MM.1S (cell line): ENCODE data around the gene TEAD2.

Source experiments
- DNase-seq: peaks from one replicate; pipeline ENCODE4 v3.0.0-alpha.2; 2015
- H2AFZ ChIP-seq: fragments of 300-600 bp; sonication (generic); 2 replicates; pipeline ENCODE4 v1.6.0; 2016; ENCODE audit warnings: antibody characterized with exemption, low read length
- H3F3A ChIP-seq: fragments of 300-600 bp; sonication (generic); 2 replicates; pipeline ENCODE4 v1.6.1; 2016; ENCODE audit warnings: mild to moderate bottlenecking, antibody characterized with exemption, low read length, moderate library complexity, mixed read lengths; ENCODE audit not compliant: insufficient read depth
- H3K27ac ChIP-seq: fragments of 300-600 bp; sonication (generic); 2 replicates; pipeline ENCODE4 v1.5.1; 2016; ENCODE audit warnings: mild to moderate bottlenecking, low read length
- H3K27me3 ChIP-seq: fragments of 300-600 bp; sonication (generic); replicated peaks from 2 replicates; pipeline ENCODE4 v1.6.0; 2016; ENCODE audit warnings: low read length; ENCODE audit not compliant: insufficient read depth
- H3K36me3 ChIP-seq: fragments of 300-600 bp; sonication (generic); replicated peaks from 2 replicates; pipeline ENCODE4 v1.6.1; 2016; ENCODE audit warnings: mild to moderate bottlenecking, low read length, mixed read lengths; ENCODE audit not compliant: insufficient read depth
- H3K4me1 ChIP-seq: fragments of 300-600 bp; sonication (generic); 2 replicates; pipeline ENCODE4 v1.6.1; 2016; ENCODE audit warnings: low read length, mixed read lengths
- H3K4me2 ChIP-seq: fragments of 300-600 bp; sonication (generic); 2 replicates; pipeline ENCODE4 v1.6.0; 2016; ENCODE audit warnings: low read depth, low read length
- H3K4me3 ChIP-seq: fragments of 300-600 bp; sonication (generic); 2 replicates; pipeline ENCODE4 v1.5.1; 2016; ENCODE audit warnings: low read length, mixed read lengths
- H3K79me2 ChIP-seq: fragments of 300-600 bp; sonication (generic); 2 replicates; pipeline ENCODE4 v1.6.1; 2016; ENCODE audit warnings: mixed run types, low read length, mixed read lengths
- H3K9ac ChIP-seq: fragments of 300-600 bp; sonication (generic); 2 replicates; pipeline ENCODE4 v1.6.1; 2016; ENCODE audit warnings: low read length, mixed read lengths
- H3K9me2 ChIP-seq: fragments of 300-600 bp; sonication (generic); replicated peaks from 2 replicates; pipeline ENCODE4 v1.6.1; 2016; ENCODE audit warnings: mild to moderate bottlenecking, low read length, mixed read lengths; ENCODE audit not compliant: insufficient read depth
- H3K9me3 ChIP-seq: fragments of 300-600 bp; sonication (generic); replicated peaks from 2 replicates; pipeline ENCODE4 v1.6.1; 2016; ENCODE audit warnings: mild to moderate bottlenecking, low read length, mixed read lengths; ENCODE audit not compliant: insufficient read depth
- H4K20me1 ChIP-seq: fragments of 300-600 bp; sonication (generic); 2 replicates; pipeline ENCODE4 v1.6.1; 2016; ENCODE audit warnings: mild to moderate bottlenecking, low read length, moderate library complexity, mixed read lengths; ENCODE audit not compliant: insufficient read depth
- EZH2 ChIP-seq: fragments of 300-600 bp; sonication (generic); optimal IDR thresholded peaks from 2 replicates; pipeline ENCODE3; 2017; ENCODE audit warnings: low read depth, mild to moderate bottlenecking, antibody characterized with exemption, low read length, mixed read lengths
- EZH2phosphoT487 ChIP-seq: fragments of 300-600 bp; sonication (generic); IDR thresholded peaks from 2 replicates; pipeline ENCODE4 v1.6.1; 2018; ENCODE audit warnings: antibody characterized with exemption, low read length
- TF ChIP-seq, protein P1 (sequence below): fragments of 300-600 bp; sonication (generic); IDR thresholded peaks from 2 replicates; pipeline ENCODE4 v1.5.1; 2016; ENCODE audit warnings: antibody characterized with exemption, low read length, mixed read lengths

The TEAD2 gene

DNA sequence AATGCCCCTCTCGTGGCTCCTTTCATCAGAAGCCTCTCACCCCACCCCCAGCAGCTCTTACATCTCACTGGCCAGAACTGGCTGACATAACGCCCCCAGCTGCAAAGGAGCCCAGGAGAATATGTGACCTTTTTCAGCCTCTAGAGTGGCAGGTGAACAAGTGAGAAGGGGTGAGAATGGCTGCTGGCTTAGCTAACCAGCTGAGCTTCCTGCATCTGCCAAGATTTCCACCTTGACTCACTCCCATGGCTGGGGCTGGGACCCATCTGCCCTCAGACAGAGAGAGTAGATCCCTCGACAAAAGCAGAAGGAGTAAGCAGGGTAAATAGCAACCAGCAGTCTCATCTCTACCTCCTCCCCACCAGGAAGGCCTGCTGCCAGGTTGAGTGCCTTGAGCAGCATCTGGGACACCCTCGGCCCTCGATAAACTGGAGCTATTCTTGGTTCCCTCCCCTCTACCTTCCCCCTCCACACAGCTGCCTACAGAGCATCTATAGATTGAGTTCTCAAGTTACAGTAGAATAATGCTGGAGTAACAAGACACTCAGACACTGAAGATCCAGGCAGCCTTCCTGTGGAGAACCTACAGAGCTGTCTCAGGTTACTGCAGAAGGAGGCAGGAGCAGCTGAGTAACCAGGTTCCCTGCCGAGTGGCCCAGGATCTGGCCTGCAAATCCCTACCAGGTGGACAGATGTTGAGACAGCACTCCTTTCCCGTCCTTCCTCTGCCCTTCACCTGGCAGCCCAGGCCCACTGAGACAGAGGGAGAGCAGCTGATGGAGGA lies 41.4 kb upstream of the TEAD2 start:
- H3K9me2 ChIP-seq, result no peaks in the 10 kb centered on the region
- H2AFZ ChIP-seq, result no peak overlapping the region
- H3K4me2 ChIP-seq, result no peak overlapping the region
- no peaks in the 10 kb centered on the region for H4K20me1 ChIP-seq
- H3K4me3 ChIP-seq, result no peak overlapping the region
- H3K27ac ChIP-seq, result no peak overlapping the region
- H3K27me3 ChIP-seq, result peaks cover 20% of the 10 kb centered on the region
- TF ChIP-seq EZH2, result no peak
- H3K79me2 ChIP-seq, result no peaks in the 10 kb centered on the region
- H3K9me3 ChIP-seq, result no peaks in the 10 kb centered on the region
- H3F3A ChIP-seq, result no peaks in the 10 kb centered on the region
- no peaks in the 10 kb centered on the region for H3K4me1 ChIP-seq
- no peak for DNase-seq
- H3K9ac ChIP-seq, result no peak overlapping the region
- H3K36me3 ChIP-seq, result no peaks in the 10 kb centered on the region

DNA sequence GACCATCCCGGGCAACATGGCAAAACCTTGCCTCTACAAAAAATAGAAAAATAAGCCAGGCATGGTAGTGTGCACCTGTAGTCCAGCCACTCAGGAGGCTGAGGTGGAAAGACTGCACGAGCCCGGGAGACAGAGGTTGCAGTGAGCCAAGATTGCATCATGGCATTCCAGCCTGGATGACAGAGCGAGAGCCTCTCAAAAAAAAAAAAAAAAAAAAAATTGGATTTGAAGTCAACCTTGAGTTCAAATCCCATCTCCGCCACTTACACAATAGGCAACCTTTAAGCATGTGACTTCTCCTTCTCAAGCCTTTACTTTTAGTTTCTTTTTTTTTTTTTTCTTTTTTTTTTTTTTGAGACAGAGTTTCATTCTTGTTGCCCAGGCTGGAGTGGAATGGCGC lies 37.8 kb upstream of the TEAD2 start:
- Histone ChIP-seq H3K9me2 (no peaks in the 10 kb centered on the region), H3K27ac (no peak overlapping the region), H3K9me3 (no peaks in the 10 kb centered on the region), H3K4me3 (no peak overlapping the region), H3K4me2 (no peak overlapping the region), H3K4me1 (no peaks in the 10 kb centered on the region), H3F3A (no peaks in the 10 kb centered on the region), H2AFZ (no peak overlapping the region), H3K79me2 (no peaks in the 10 kb centered on the region), H3K36me3 (no peaks in the 10 kb centered on the region), H3K9ac (no peak overlapping the region), H4K20me1 (no peaks in the 10 kb centered on the region), H3K27me3 (peaks cover 36% of the 10 kb centered on the region)
- no peak for DNase-seq
- TF ChIP-seq, protein P1, sequence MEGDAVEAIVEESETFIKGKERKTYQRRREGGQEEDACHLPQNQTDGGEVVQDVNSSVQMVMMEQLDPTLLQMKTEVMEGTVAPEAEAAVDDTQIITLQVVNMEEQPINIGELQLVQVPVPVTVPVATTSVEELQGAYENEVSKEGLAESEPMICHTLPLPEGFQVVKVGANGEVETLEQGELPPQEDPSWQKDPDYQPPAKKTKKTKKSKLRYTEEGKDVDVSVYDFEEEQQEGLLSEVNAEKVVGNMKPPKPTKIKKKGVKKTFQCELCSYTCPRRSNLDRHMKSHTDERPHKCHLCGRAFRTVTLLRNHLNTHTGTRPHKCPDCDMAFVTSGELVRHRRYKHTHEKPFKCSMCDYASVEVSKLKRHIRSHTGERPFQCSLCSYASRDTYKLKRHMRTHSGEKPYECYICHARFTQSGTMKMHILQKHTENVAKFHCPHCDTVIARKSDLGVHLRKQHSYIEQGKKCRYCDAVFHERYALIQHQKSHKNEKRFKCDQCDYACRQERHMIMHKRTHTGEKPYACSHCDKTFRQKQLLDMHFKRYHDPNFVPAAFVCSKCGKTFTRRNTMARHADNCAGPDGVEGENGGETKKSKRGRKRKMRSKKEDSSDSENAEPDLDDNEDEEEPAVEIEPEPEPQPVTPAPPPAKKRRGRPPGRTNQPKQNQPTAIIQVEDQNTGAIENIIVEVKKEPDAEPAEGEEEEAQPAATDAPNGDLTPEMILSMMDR, result no peak
- TF ChIP-seq EZH2 (no peak), EZH2phosphoT487 (no peak)

DNA sequence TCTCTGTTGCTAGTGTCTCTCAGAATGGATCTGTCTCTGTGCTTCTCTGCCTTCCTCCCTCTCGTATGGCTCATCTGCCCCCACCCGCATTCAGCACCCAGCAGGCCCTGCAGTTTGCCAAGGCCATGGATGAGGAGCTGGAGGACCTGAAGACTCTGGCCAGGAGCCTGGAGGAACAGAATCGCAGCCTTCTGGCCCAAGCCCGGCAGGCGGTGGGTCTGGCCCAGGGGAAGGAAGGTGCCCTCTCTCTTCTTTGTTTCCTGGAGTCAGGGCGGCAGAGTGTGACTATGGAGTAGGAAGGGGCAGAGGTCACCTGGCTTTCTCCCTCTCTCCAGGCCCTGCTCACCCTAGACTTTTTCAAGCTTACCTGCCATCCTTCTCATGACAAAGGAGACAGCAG lies 36.7 kb upstream of the TEAD2 start:
- no peaks in the 10 kb centered on the region for H4K20me1 ChIP-seq
- H3K4me2 ChIP-seq, result no peak overlapping the region
- H3K27ac ChIP-seq, result no peak overlapping the region
- no peak for DNase-seq
- no peaks in the 10 kb centered on the region for H3K79me2 ChIP-seq
- peaks cover 40% of the 10 kb centered on the region for H3K27me3 ChIP-seq
- no peak overlapping the region for H3K9ac ChIP-seq
- no peaks in the 10 kb centered on the region for H3K4me1 ChIP-seq
- H3K4me3 ChIP-seq, result no peak overlapping the region
- H2AFZ ChIP-seq, result no peak overlapping the region
- H3K9me3 ChIP-seq, result no peaks in the 10 kb centered on the region
- no peaks in the 10 kb centered on the region for H3K9me2 ChIP-seq
- no peaks in the 10 kb centered on the region for H3K36me3 ChIP-seq
- H3F3A ChIP-seq, result no peaks in the 10 kb centered on the region
- no peak for TF ChIP-seq EZH2phosphoT487
- TF ChIP-seq EZH2, result no peak
- TF ChIP-seq, protein P1, result no peak

DNA sequence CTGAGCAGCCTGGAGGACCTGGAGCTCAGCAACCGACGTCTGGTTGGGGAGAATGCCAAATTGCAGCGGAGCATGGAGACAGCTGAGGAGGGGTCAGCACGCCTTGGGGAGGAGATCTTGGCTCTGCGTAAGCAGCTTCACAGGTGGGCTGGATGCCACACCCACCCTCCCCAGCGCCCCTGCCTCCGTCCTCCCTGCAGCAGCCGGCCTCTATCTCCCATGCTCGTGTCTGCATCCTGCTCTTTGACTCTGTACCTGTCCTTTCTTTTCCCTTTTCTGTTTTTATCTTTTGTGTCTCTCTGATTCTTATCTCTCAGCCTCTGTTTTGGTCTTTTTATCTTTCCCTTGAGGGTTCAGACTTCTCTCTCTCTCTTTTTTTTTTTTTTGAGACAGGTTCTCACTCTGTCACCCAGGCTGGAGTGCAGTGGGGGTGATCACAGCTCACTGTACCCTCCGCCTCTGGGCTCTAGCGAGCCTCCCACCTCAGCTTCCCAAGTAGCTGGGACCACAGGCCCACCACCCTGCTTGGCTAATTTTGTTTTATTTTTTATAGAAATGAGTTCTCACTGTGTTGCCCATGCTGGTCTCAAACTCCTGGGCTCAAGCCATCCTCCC lies 35.9 kb upstream of the TEAD2 start:
- H3K27ac ChIP-seq, result no peak overlapping the region
- H4K20me1 ChIP-seq, result no peaks in the 10 kb centered on the region
- H3K4me1 ChIP-seq, result no peaks in the 10 kb centered on the region
- peaks cover 42% of the 10 kb centered on the region for H3K27me3 ChIP-seq
- no peak overlapping the region for H3K4me3 ChIP-seq
- no peak overlapping the region for H2AFZ ChIP-seq
- no peak overlapping the region for H3K9ac ChIP-seq
- no peaks in the 10 kb centered on the region for H3F3A ChIP-seq
- H3K4me2 ChIP-seq, result no peak overlapping the region
- no peaks in the 10 kb centered on the region for H3K79me2 ChIP-seq
- no peaks in the 10 kb centered on the region for H3K9me2 ChIP-seq
- H3K36me3 ChIP-seq, result no peaks in the 10 kb centered on the region
- no peak for DNase-seq
- no peaks in the 10 kb centered on the region for H3K9me3 ChIP-seq
- TF ChIP-seq EZH2 (no peak), EZH2phosphoT487 (no peak)
- TF ChIP-seq, protein P1, result no peak
